GM12878 (cell line): ENCODE data around the gene COL26A1.

Experiments
- DPF2 ChIP-seq: fragments of 450-650 bp; IDR thresholded peaks from 2 replicates; pipeline ENCODE4 v1.6.1; 2017; ENCODE audit warnings: mild to moderate bottlenecking
- PML ChIP-seq: IDR thresholded peaks from 2 replicates; pipeline ENCODE4 v1.6.1; 2012; ENCODE audit warnings: low read length, inconsistent platforms
- RB1 ChIP-seq: fragments of 450-650 bp; formaldehyde crosslinking; IDR thresholded peaks from 2 replicates; pipeline ENCODE4 v1.6.1; 2017; ENCODE audit warnings: mild to moderate bottlenecking, borderline replicate concordance
- TF ChIP-seq, protein P1 (sequence below), 3 experiments: IDR thresholded peaks in 2 of 3; conservative IDR thresholded peaks in 1 of 3; 2 replicates each; pipeline ENCODE4 v1.5.1; 2011; ENCODE audit warnings: low read depth in 3 of 3, low read length in 3 of 3, mild to moderate bottlenecking in 3 of 3, control low read depth in 2 of 3, moderate library complexity in 2 of 3, inconsistent platforms in 1 of 3, mixed read lengths in 1 of 3; ENCODE audit not compliant: control insufficient read depth in 2 of 3, insufficient read depth in 1 of 3; ENCODE audit errors: extremely low read depth in 1 of 3

- TF ChIP-seq, protein P1, sequence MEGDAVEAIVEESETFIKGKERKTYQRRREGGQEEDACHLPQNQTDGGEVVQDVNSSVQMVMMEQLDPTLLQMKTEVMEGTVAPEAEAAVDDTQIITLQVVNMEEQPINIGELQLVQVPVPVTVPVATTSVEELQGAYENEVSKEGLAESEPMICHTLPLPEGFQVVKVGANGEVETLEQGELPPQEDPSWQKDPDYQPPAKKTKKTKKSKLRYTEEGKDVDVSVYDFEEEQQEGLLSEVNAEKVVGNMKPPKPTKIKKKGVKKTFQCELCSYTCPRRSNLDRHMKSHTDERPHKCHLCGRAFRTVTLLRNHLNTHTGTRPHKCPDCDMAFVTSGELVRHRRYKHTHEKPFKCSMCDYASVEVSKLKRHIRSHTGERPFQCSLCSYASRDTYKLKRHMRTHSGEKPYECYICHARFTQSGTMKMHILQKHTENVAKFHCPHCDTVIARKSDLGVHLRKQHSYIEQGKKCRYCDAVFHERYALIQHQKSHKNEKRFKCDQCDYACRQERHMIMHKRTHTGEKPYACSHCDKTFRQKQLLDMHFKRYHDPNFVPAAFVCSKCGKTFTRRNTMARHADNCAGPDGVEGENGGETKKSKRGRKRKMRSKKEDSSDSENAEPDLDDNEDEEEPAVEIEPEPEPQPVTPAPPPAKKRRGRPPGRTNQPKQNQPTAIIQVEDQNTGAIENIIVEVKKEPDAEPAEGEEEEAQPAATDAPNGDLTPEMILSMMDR (IDR thresholded peaks at IDR 0.05 in 2 of 3, conservative IDR thresholded peaks at IDR 0.05 in 1 of 3; ENCODE audit: control insufficient read depth in 2 of 3, extremely low read depth in 1 of 3, insufficient read depth in 1 of 3, low read depth in 3 of 3, low read length in 3 of 3) = no peak
- TF ChIP-seq DPF2 (no peak), RB1 (no peak), PML (no peak)
Measured at GRCh38 chr7:101553018-101553770, 190.5 kb downstream of the COL26A1 start.
